ENCODE results near the gene NLE1. TPM values are rescaled to one million over a fixed set of nuclear protein-coding genes. Genes with fewer than 3 reads are reported as not detected.
"Not testable (repeated sequence)": the region's sequence is repeated elsewhere in the genome, so short reads cannot be mapped to it uniquely, and the experiment has no call there.

Gene NLE1
- polyA plus RNA-seq, 1 donor from 2014 or later, result 30.8 TPM

- H3K27ac ChIP-seq (ENCODE audit: low read length), result no peak overlapping the region
- H3K4me2 ChIP-seq (ENCODE audit: low read length), result no peak overlapping the region
- H3K9ac ChIP-seq (ENCODE audit: low read length), result no peak overlapping the region
- H3K4me3 ChIP-seq (ENCODE audit: low read length), result no peak overlapping the region
- no peak for TF ChIP-seq EZH2 (IDR thresholded peaks at IDR 0.05; ENCODE audit: borderline replicate concordance, insufficient read depth, low read length, poor library complexity, severe bottlenecking)
- no peaks in the 10 kb centered on the region for H3K79me2 ChIP-seq (replicated peaks; ENCODE audit: insufficient read depth, low read length)
- H3K27me3 ChIP-seq (ENCODE audit: insufficient read depth, low read depth, low read length), result no peaks in the 10 kb centered on the region
- H3F3A ChIP-seq (ENCODE audit: insufficient read depth, low read length, poor library complexity, severe bottlenecking), result no peaks in the 10 kb centered on the region
- H3K9me2 ChIP-seq (ENCODE audit: insufficient read depth, low read length), result no peaks in the 10 kb centered on the region
- H3K9me3 ChIP-seq (ENCODE audit: low read length), result no peaks in the 10 kb centered on the region
- H4K20me1 ChIP-seq (ENCODE audit: insufficient read depth), result no peaks in the 10 kb centered on the region
- H3K36me3 ChIP-seq (ENCODE audit: insufficient read depth, low read length), result no peaks in the 10 kb centered on the region
- no peak overlapping the region for H2AFZ ChIP-seq (ENCODE audit: low read depth, low read length)
Measured at GRCh38 chr17:35183332-35183731, 41.2 kb upstream of the NLE1 start.

- H3K9ac ChIP-seq (ENCODE audit: low read length); H3K4me2 ChIP-seq (ENCODE audit: low read length); H3F3A ChIP-seq (ENCODE audit: insufficient read depth, low read length, poor library complexity, severe bottlenecking); H3K4me3 ChIP-seq (ENCODE audit: low read length); H3K36me3 ChIP-seq (ENCODE audit: insufficient read depth, low read length); H4K20me1 ChIP-seq (ENCODE audit: insufficient read depth); H2AFZ ChIP-seq (ENCODE audit: low read depth, low read length); H3K9me3 ChIP-seq (ENCODE audit: low read length); H3K27ac ChIP-seq (ENCODE audit: low read length); H3K79me2 ChIP-seq (replicated peaks; ENCODE audit: insufficient read depth, low read length); H3K9me2 ChIP-seq (ENCODE audit: insufficient read depth, low read length); H3K27me3 ChIP-seq (ENCODE audit: insufficient read depth, low read depth, low read length): not testable (repeated sequence)
Measured at GRCh38 chr17:35179379-35179778, 37.3 kb upstream of the NLE1 start.

GRCh38 chr17:35176897-35177296, 34.8 kb upstream of the NLE1 start:
- Histone ChIP-seq H3F3A (ENCODE audit: insufficient read depth, low read length, poor library complexity, severe bottlenecking) (no peaks in the 10 kb centered on the region), H3K9ac (ENCODE audit: low read length) (no peak overlapping the region), H3K79me2 (replicated peaks; ENCODE audit: insufficient read depth, low read length) (no peaks in the 10 kb centered on the region), H2AFZ (ENCODE audit: low read depth, low read length) (no peak overlapping the region), H3K27ac (ENCODE audit: low read length) (no peak overlapping the region), H3K27me3 (ENCODE audit: insufficient read depth, low read depth, low read length) (no peaks in the 10 kb centered on the region), H3K4me3 (ENCODE audit: low read length) (no peak overlapping the region), H4K20me1 (ENCODE audit: insufficient read depth) (no peaks in the 10 kb centered on the region), H3K36me3 (ENCODE audit: insufficient read depth, low read length) (no peaks in the 10 kb centered on the region), H3K4me2 (ENCODE audit: low read length) (no peak overlapping the region), H3K9me3 (ENCODE audit: low read length) (no peaks in the 10 kb centered on the region), H3K9me2 (ENCODE audit: insufficient read depth, low read length) (no peaks in the 10 kb centered on the region)
- TF ChIP-seq REST (IDR thresholded peaks at IDR 0.05; ENCODE audit: borderline replicate concordance), result no peak

- H2AFZ ChIP-seq (ENCODE audit: low read depth, low read length), result no peak overlapping the region
- H3K9ac ChIP-seq (ENCODE audit: low read length), result no peak overlapping the region
- TF ChIP-seq EP300 (conservative IDR thresholded peaks at IDR 0.05; ENCODE audit: poor library complexity, severe bottlenecking), result no peak
- TF ChIP-seq SMC3 (conservative IDR thresholded peaks at IDR 0.05; ENCODE audit: poor library complexity), result no peak
- no peak for TF ChIP-seq EZH2 (IDR thresholded peaks at IDR 0.05; ENCODE audit: borderline replicate concordance, insufficient read depth, low read length, poor library complexity, severe bottlenecking)
- TF ChIP-seq CTCF (IDR thresholded peaks at IDR 0.05; ENCODE audit: poor library complexity, severe bottlenecking), result no peak
- TF ChIP-seq POLR2AphosphoS5 (IDR thresholded peaks at IDR 0.05), result no peak
- no peak for TF ChIP-seq RAD21 (conservative IDR thresholded peaks at IDR 0.05)
- no peak for TF ChIP-seq MXI1 (conservative IDR thresholded peaks at IDR 0.05; ENCODE audit: poor library complexity, severe bottlenecking)
- no peak for TF ChIP-seq REST (IDR thresholded peaks at IDR 0.05; ENCODE audit: borderline replicate concordance)
- no peak for TF ChIP-seq TAF1 (IDR thresholded peaks at IDR 0.05; ENCODE audit: low read depth)
- H3K9me3 ChIP-seq (ENCODE audit: low read length), result no peaks in the 10 kb centered on the region
- H3K4me3 ChIP-seq (ENCODE audit: low read length), result no peak overlapping the region
- H3K27me3 ChIP-seq (ENCODE audit: insufficient read depth, low read depth, low read length), result no peaks in the 10 kb centered on the region
- no peaks in the 10 kb centered on the region for H4K20me1 ChIP-seq (ENCODE audit: insufficient read depth)
- H3K79me2 ChIP-seq (replicated peaks; ENCODE audit: insufficient read depth, low read length), result no peaks in the 10 kb centered on the region
- H3K27ac ChIP-seq (ENCODE audit: low read length), result no peak overlapping the region
- H3K36me3 ChIP-seq (ENCODE audit: insufficient read depth, low read length), result no peaks in the 10 kb centered on the region
- H3F3A ChIP-seq (ENCODE audit: insufficient read depth, low read length, poor library complexity, severe bottlenecking), result no peaks in the 10 kb centered on the region
- no peak overlapping the region for H3K4me2 ChIP-seq (ENCODE audit: low read length)
- H3K9me2 ChIP-seq (ENCODE audit: insufficient read depth, low read length), result no peaks in the 10 kb centered on the region
Measured at GRCh38 chr17:35175638-35176415, 33.7 kb upstream of the NLE1 start.

All from neural cell (in vitro differentiated cells).